AG10803 (cell line): ENCODE measurements around the gene TMEM54.

ENCODE experiments used
- DNase-seq: peaks from one replicate; pipeline ENCODE4 v3.0.0; 2010; ENCODE audit warnings: low read depth
- H3K4me3 ChIP-seq: 2 replicates; pipeline ENCODE4 v1.5.1; 2011; ENCODE audit warnings: mild to moderate bottlenecking, low read length, control low read depth
- TF ChIP-seq, protein P1 (sequence below): conservative IDR thresholded peaks from 2 replicates; pipeline ENCODE4 v1.5.1; 2011; ENCODE audit warnings: mild to moderate bottlenecking, low read length, control low read depth, inconsistent platforms

Gene TMEM54

GRCh38 chr1:32928285-32928684, 27.1 kb upstream of the TMEM54 start:
- TF ChIP-seq, protein P1, sequence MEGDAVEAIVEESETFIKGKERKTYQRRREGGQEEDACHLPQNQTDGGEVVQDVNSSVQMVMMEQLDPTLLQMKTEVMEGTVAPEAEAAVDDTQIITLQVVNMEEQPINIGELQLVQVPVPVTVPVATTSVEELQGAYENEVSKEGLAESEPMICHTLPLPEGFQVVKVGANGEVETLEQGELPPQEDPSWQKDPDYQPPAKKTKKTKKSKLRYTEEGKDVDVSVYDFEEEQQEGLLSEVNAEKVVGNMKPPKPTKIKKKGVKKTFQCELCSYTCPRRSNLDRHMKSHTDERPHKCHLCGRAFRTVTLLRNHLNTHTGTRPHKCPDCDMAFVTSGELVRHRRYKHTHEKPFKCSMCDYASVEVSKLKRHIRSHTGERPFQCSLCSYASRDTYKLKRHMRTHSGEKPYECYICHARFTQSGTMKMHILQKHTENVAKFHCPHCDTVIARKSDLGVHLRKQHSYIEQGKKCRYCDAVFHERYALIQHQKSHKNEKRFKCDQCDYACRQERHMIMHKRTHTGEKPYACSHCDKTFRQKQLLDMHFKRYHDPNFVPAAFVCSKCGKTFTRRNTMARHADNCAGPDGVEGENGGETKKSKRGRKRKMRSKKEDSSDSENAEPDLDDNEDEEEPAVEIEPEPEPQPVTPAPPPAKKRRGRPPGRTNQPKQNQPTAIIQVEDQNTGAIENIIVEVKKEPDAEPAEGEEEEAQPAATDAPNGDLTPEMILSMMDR, result no peak
- DNase-seq, result no peak
- no peak overlapping the region for H3K4me3 ChIP-seq

GRCh38 chr1:32927441-32927840, 26.3 kb upstream of the TMEM54 start:
- H3K4me3 ChIP-seq, result no peak overlapping the region
- TF ChIP-seq, protein P1, result no peak
- no peak for DNase-seq

DNA sequence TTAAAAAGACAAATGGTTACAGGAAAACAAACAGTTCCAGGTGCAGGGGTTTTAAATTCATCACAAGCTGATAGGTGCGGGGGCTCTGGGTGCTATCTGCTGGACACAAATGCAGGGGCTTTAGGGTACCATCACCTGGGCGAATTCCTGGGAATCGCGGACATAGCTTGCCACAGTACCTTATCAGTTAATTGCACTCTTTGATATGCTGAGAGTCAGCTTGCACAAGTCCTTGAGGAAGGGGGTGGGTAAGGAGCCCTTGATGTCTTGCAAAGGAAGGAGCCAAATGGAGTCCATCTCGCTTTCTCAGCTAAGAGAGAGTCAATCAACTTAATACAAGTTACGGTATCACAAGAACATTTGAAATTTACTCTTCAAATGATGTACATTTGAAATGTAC, 25.4 kb upstream of the TMEM54 start:
- no peak for DNase-seq
- TF ChIP-seq, protein P1, result no peak
- no peak overlapping the region for H3K4me3 ChIP-seq

DNA sequence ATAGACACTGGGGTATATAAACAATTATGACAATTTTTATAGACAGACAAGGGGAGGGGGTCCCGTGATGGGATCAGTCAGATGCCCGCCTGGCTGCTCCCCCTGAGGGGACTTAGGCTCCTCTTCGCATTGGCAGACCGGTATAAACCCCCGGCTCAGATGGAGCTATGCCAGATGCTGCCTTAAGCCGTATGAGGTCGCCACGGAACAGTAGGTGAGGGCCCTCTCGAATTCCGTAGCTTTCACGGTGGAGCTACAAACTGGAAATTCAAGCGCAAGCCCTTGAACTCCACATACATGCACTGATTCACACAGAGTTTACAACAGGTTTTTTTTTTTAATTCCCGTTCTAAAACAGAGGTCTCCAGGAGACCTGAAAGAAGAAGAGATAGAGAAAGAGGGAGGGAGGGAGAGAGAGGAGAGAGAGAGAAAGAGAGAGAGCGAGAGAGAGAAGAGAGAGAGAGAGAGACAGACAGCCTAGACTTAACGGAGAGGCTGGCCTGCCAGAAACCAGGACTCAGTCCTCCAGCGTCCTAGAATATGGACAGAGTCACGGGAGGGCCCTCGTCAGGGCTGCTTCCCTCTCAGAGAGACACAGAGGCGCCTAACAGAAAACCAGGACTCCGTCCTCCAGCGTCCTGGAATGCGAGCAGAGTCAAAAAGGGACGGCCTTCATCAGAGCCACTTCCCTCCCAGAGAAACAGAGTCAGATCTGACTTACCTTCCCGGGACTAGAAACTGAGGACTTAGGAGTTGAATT, 24.4 kb upstream of the TMEM54 start:
- no peak overlapping the region for H3K4me3 ChIP-seq
- TF ChIP-seq, protein P1, result no peak
- no peak for DNase-seq

DNA sequence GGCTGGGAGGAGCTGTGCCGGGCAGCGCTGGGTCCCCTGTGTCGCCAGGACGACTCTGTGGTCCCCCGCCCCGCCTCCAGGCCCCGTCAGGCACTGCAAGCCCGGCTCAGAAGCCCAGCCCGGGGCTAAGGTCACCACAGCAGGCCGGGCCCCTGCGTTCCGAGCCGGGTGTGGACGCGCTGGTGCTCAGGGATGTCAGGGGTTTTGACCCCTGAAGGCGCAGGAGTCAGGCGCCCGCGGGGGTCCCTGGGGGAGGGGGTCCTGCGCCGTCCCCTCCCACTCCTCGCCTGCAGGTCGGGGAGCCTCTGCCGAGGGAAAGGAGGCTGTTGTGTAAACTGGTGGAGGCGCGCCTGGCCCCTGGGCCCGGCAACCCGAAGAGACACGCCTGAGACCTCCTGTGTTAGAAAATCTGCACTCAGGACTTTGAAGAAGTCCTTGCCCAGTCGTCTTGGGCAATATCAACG, 23.7 kb upstream of the TMEM54 start:
- TF ChIP-seq, protein P1, result no peak
- H3K4me3 ChIP-seq, result no peak overlapping the region

GRCh38 chr1:32920833-32921232, 19.6 kb upstream of the TMEM54 start:
- TF ChIP-seq, protein P1, result no peak
- DNase-seq, result no peak
- no peak overlapping the region for H3K4me3 ChIP-seq

More for the DNA sequence above, 23.7 kb upstream of the TMEM54 start:
- DNase-seq, result no peak
